Pancreas (tissue), 10 donors: ENCODE results near the gene NOLC1. TPM values are rescaled to one million over a fixed set of nuclear protein-coding genes. Genes with fewer than 3 reads are reported as not detected.

Source experiments
- ATAC-seq, 4 donors: fragments of 200-7000 bp; cut with Tn5 transposase; one replicate each; pipeline versions ENCODE4 v1.8.0 to v1.9.1; 2020; ENCODE audit warnings: mild to moderate bottlenecking in 4 of 4, moderate library complexity in 4 of 4
- DNase-seq, 6 donors: peaks; one replicate each; pipeline ENCODE4 v3.0.0-alpha.2; 2020
- FAIRE-seq: peaks from 2 replicates; lab custom pipeline; 2012; peaks lifted over from hg19 to GRCh38; lab: Jason Lieb, UNC
- H3K27ac ChIP-seq, 4 donors: fragments of 200-600 bp; sonication (generic); 1 replicate in 3 of 4; 2 replicates in 1 of 4; pipeline versions ENCODE4 v1.5.0 to v1.8.0; 2020
- H3K27me3 ChIP-seq, 4 donors: fragments of 200-600 bp; one replicate each; pipeline ENCODE4 v1.8.0; 2021
- H3K36me3 ChIP-seq, 3 donors: fragments of 200-600 bp; sonication (generic) in 1 of 3; one replicate each; pipeline versions ENCODE4 v1.5.0 to v1.8.0; 2020 to 2021
- H3K4me1 ChIP-seq, 3 donors: fragments of 200-600 bp; one replicate each; pipeline ENCODE4 v1.8.0; 2021
- H3K4me3 ChIP-seq, 4 donors: fragments of 200-600 bp; sonication (generic) in 2 of 4; one replicate each; pipeline versions ENCODE4 v1.5.0 to v1.8.0; 2020 to 2021
- H3K9me3 ChIP-seq, 4 donors: fragments of 200-600 bp; one replicate each; pipeline ENCODE4 v1.8.0; 2021
- WGBS, 2 donors: extraction: QIAGEN DNeasy Blood & Tissue Kit; methylation state at CpG; one replicate each; pipeline ENCODE4 v1.1.7; 2013; 5-methylcytosine and 5-hydroxymethylcytosine counted together
- intact Hi-C, 3 donors: fragments of 100-400 bp; cut with DNase I; formaldehyde crosslinking; loops; one replicate each; pipeline versions ENCODE4 v1.11.1 to v1.14.2; 2022
- polyA plus RNA-seq, 2 donors: library from polyadenylated mRNA; stranded (reverse); fragments of 200-250 nt; gene quantifications; one replicate each; pipeline ENCODE4 v1.2.3, GENCODE V29; 2013
- total RNA-seq, 6 donors: library from RNA; stranded (reverse); fragmentation: NEBNext Ultra II Directional in 4 of 6; extraction: Animal tissue kit (Norgen Biotek cat#: 25700) in 4 of 6; gene quantifications; one replicate each; pipeline versions ENCODE4 v1.2.1 to v1.2.4, GENCODE V29; 2021 to 2023
- TF ChIP-seq, protein P1 (sequence below), 4 donors: fragments of 200-600 bp; sonication (generic) in 3 of 4; IDR thresholded peaks; one replicate each; pipeline versions ENCODE4 v1.5.0 to v1.8.0; 2021; ENCODE audit warnings: antibody characterized with exemption in 4 of 4
- donor health status: healthy with polysubstance abuse.
- donor health status: DM: no; HTN: no; CAD: no; lungs with moderate emphysema.
- donor health status: DM: no; HTN: no; CAD: no.
- donor health status: control.
- donor health status: control.
- donor health status: Bipolar disorder and iron deficiency.
- donor health status: DM: yes; HTN: yes; CAD: no.
- donor health status: DM: no; HTN: no; CAD: no.
- donor health status: DM: no; HTN: no; CAD: no.
- donor health status: DM: yes; HTN: yes; CAD: no.

The NOLC1 gene
- total and polyA plus RNA-seq, 8 donors, result 14.8 to 33.7 (median 25.7) TPM

- Histone ChIP-seq H3K4me3 (no peak overlapping the region), H3K27me3 (no peaks in the 10 kb centered on the region), H3K27ac (no peak overlapping the region), H3K9me3 (no peaks in the 10 kb centered on the region), H3K36me3 (peaks cover 10 to 51% (median 39%) of the 10 kb centered on the region in 3 donors), H3K4me1 (peaks cover 0 to 12% (median 11%) of the 10 kb centered on the region in 3 donors)
- TF ChIP-seq, protein P1, sequence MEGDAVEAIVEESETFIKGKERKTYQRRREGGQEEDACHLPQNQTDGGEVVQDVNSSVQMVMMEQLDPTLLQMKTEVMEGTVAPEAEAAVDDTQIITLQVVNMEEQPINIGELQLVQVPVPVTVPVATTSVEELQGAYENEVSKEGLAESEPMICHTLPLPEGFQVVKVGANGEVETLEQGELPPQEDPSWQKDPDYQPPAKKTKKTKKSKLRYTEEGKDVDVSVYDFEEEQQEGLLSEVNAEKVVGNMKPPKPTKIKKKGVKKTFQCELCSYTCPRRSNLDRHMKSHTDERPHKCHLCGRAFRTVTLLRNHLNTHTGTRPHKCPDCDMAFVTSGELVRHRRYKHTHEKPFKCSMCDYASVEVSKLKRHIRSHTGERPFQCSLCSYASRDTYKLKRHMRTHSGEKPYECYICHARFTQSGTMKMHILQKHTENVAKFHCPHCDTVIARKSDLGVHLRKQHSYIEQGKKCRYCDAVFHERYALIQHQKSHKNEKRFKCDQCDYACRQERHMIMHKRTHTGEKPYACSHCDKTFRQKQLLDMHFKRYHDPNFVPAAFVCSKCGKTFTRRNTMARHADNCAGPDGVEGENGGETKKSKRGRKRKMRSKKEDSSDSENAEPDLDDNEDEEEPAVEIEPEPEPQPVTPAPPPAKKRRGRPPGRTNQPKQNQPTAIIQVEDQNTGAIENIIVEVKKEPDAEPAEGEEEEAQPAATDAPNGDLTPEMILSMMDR (IDR thresholded peaks at IDR 0.05), result no peak
- FAIRE-seq (no peak), ATAC-seq (no peak), DNase-seq (no peak)
- intact Hi-C loops, result no loop called here
- 46 to 49% methylated on average over 3 of the region's 3 CpGs for WGBS, 2 donors
These were observed 5.0 kb downstream of the NOLC1 start for GRCh38 chr10:102157224-102157623.

DNA sequence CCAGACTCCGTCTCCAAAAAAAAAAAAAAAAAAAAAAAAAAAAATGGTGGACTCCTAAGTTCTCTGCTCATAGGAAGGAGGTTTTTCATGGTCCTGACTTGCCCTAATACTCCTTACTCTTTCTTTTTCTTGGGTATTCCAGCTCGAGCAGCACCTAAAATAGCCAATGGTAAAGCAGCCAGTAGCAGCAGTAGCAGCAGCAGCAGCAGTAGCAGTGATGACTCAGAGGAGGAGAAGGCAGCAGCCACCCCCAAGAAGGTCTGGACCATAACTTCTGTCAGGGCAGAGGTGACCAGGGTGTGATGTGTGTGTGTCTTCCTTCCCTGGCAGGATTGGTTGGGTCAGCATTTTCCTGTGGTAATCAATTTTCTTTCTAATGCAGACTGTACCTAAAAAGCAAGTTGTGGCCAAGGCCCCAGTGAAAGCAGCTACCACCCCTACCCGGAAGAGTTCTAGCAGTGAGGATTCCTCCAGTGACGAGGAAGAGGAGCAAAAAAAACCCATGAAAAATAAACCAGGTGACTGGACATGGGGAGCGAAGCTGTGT, 6.9 kb downstream of the NOLC1 start:
- peaks cover 19 to 65% (median 46%) of the 10 kb centered on the region in 3 donors for H3K36me3 ChIP-seq
- FAIRE-seq (no peak), ATAC-seq (no peak), DNase-seq (no peak)
- no peak overlapping the region for H3K27ac ChIP-seq
- no peaks in the 10 kb centered on the region for H3K9me3 ChIP-seq
- intact Hi-C loops, result no loop called here
- H3K4me3 ChIP-seq, result no peak overlapping the region
- 86 to 95% methylated on average over 5 of the region's 5 CpGs for WGBS, 2 donors
- H3K27me3 ChIP-seq, result no peaks in the 10 kb centered on the region
- TF ChIP-seq, protein P1 (IDR thresholded peaks at IDR 0.05), result no peak
- peaks cover 0 to under 1% (median 0%) of the 10 kb centered on the region in 3 donors for H3K4me1 ChIP-seq

DNA sequence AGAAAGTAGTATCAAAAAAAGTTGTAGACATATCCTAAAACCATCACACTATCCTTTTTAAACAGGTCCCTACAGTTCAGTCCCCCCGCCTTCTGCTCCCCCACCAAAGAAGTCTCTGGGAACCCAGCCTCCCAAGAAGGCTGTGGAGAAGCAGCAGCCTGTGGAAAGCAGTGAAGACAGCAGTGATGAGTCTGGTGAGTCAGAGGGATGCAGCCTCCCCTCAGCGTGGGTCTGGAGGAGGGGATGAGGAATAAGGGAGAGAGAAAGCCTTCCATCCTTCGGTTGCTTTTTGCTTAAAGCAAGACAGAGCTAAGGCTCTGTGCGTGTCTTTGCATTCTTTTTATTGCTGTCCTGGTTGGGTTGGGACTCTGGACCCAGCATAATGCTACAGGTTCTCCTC, 7.6 kb downstream of the NOLC1 start:
- Histone ChIP-seq H3K4me3 (no peak overlapping the region), H3K9me3 (no peaks in the 10 kb centered on the region), H3K36me3 (peaks cover 19 to 65% (median 46%) of the 10 kb centered on the region in 3 donors), H3K27me3 (no peaks in the 10 kb centered on the region), H3K27ac (no peak overlapping the region), H3K4me1 (no peaks in the 10 kb centered on the region)
- ATAC-seq (no peak), FAIRE-seq (no peak), DNase-seq (no peak)
- TF ChIP-seq, protein P1 (IDR thresholded peaks at IDR 0.05), result no peak
- intact Hi-C loops, result no loop called here
- 93 to 98% methylated on average over 4 of the region's 4 CpGs for WGBS, 2 donors

DNA sequence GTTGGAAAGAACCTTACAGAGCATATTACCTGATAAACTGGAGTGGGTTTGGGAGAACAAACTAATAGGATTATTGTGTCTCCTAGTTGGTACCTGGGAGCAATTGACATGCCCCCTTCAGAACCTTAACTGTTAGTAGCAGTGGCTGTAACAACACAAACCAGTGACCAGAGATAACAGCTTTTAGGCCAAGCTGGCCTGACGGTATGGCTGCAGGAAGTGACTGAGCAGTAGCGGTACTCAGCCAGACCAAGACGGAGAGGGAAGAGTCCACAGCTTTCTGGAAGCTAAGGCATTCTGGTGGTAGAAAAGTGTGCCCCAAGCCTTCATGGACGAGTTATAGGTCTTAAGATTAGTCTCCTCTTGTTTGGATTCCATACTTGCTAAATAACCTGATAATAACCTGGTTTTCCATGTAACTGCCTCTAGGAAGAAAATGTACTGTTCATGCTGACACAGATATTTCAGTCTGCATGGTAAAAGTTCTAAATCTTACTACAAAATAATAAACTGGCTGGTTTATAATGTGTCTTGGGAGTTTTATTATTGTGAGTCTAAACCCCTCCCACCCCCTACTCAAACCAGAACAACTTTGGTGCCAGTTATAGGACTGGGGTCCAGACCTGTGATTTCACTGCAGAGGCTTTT, 11.3 kb downstream of the NOLC1 start:
- intact Hi-C loops, result no loop called here
- H3K9me3 ChIP-seq, result no peaks in the 10 kb centered on the region
- 73 to 75% methylated on average over 4 of the region's 4 CpGs for WGBS, 2 donors
- DNase-seq (no peak), FAIRE-seq (no peak), ATAC-seq (no peak)
- H3K36me3 ChIP-seq, result peaks cover 19 to 52% (median 38%) of the 10 kb centered on the region in 3 donors
- H3K27ac ChIP-seq, result no peak overlapping the region
- no peaks in the 10 kb centered on the region for H3K27me3 ChIP-seq
- H3K4me1 ChIP-seq, result no peaks in the 10 kb centered on the region
- TF ChIP-seq, protein P1 (IDR thresholded peaks at IDR 0.05), result no peak
- no peak overlapping the region for H3K4me3 ChIP-seq

DNA sequence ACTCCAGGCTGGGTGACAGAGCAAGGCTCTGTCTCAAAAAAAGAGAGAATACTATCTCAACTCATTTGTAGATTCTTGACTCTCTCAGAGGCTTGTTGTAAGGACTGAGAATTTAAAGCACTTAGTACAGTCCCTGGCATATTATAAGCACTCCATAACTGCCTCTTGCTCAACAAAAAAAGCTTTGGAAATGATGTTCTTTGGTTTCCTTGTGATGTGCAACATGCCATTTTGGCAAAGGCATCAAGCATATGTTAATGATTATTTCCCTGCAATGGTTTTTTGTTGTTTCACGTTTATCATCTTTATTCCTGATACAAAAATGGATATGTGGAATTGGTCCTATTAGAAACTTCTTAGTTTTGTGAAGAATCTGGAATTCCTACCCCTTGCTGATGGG, 15.7 kb downstream of the NOLC1 start:
- WGBS, 2 donors, result 7 to 9% methylated on average over 1 of the region's 1 CpG
- intact Hi-C loops, result no loop called here
- Histone ChIP-seq H3K9me3 (no peaks in the 10 kb centered on the region), H3K27ac (no peak overlapping the region), H3K4me3 (no peak overlapping the region), H3K4me1 (peaks cover 0 to 3% (median 0%) of the 10 kb centered on the region in 3 donors), H3K36me3 (peaks cover under 1 to 8% (median 5%) of the 10 kb centered on the region in 3 donors), H3K27me3 (no peaks in the 10 kb centered on the region)
- FAIRE-seq (no peak), DNase-seq (no peak), ATAC-seq (no peak)
- TF ChIP-seq, protein P1 (IDR thresholded peaks at IDR 0.05), result no peak
